Spleen (tissue), 7 donors: ENCODE results near the gene TICRR.

Source experiments
- CTCF ChIP-seq, 11 experiments: fragments of 200-600 bp in 7 of 11; fragments of 450-650 bp in 4 of 11; sonication (generic) in 4 of 11; IDR thresholded peaks in 8 of 11; conservative IDR thresholded peaks in 3 of 11; 1 replicate in 7 of 11; 2 replicates in 4 of 11; pipeline versions ENCODE4 v1.4.0 to v1.8.0; 2016 to 2021; ENCODE audit warnings: antibody characterized with exemption in 11 of 11, inconsistent platforms in 4 of 11, mild to moderate bottlenecking in 1 of 11
- POLR2A ChIP-seq, 3 donors: fragments of 450-650 bp; IDR thresholded peaks; one replicate each; pipeline ENCODE4 v1.5.1; 2017; ENCODE audit warnings: antibody characterized with exemption in 3 of 3, mild to moderate bottlenecking in 1 of 3
- POLR2AphosphoS5 ChIP-seq, 3 donors: sonication (generic); formaldehyde crosslinking; IDR thresholded peaks; one replicate each; pipeline ENCODE4 v1.5.1; 2017; ENCODE audit warnings: antibody characterized with exemption in 3 of 3
- donor health status: DM: no; HTN: no; CAD: no; lungs with moderate emphysema.
- donor health status: DM: no; HTN: no; CAD: no.
- donor health status: DM: no; HTN: no; CAD: no.

- TF ChIP-seq POLR2A (IDR thresholded peaks at IDR 0.05) (no peak), CTCF (IDR thresholded peaks at IDR 0.05 in 8 of 11, conservative IDR thresholded peaks at IDR 0.05 in 3 of 11) (no peak), POLR2AphosphoS5 (IDR thresholded peaks at IDR 0.05) (no peak)
Measured at GRCh38 chr15:89654301-89654761, 79.1 kb downstream of the TICRR start.
